Stimulated activated CD8-positive, alpha-beta memory T cell treated with anti-CD3 and anti-CD28 coated beads, Interleukin-2, amount 100 ng/mL, for 48 hours (primary cell): ENCODE data around the gene FLT1.

Experiments
- DNase-seq, 2 donors: peaks; one replicate each; pipeline ENCODE4 v3.0.0-alpha.2; 2020; ENCODE audit warnings: low read depth in 2 of 2

Gene FLT1

DNA sequence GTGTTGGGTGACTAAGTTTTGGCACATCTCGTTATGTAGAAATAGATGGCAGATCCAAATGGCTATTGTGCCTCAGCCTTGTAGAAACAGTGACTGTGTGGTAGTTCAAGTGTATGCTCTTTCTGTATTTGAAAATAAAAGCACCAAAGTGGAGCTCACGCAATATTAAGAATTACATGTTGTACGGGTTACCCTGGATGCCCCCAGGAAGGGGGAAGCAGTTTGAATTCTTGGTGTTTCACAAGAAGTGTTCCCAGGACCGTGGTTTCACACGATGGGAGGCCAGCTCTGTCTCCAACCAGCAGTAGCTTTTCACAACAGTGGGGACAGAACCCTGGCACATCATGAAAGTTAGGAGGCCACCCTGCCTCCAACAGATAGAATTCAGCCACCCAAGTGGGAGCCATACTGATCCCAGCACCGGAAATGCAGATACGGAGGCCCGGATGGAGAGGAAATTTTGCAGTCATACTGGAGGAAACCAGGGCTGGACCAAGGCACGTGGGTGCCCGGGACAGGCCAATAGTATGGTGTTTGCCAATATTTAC lies 8.9 kb downstream of the FLT1 start:
- DNase-seq: no peak

DNA sequence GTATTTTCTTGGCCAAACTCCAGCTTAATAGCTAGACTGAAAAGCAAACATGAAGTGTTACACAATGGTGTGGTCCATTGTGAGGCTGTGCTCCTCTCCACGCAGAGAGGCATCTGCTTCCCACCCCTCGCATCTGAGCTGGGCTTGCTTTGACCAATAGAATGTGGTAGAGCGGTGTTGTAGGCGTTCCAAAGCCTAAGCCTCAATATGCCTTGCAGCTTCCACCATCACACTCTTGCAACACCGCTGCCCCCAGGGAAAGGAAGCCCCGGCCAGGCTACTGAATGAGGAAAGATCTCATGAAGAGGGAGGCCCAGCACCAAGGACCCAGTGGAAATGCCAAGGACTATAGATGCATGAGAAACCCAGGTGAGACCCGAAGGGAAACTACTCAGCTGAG lies 9.4 kb downstream of the FLT1 start:
- DNase-seq: no peak

DNA sequence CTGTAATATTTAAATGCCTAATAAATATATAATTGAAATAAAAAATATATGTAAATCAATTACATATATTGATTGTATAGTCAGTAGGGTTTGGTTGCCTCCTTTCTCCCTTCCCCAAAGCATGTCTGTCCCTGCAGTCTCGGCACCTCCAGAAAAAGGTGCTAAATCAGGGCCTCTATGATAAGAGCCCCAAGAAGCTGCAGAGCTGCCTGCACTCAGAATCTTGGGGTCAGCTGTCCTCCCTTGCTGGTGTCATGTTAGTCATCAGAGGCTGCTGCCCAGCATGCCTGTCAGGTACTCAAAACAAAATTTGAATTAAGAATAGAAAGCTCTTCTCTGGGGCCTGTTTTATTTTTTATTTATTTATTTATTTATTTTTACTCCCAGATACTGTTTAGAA lies 9.8 kb downstream of the FLT1 start:
- DNase-seq: no peak

DNA sequence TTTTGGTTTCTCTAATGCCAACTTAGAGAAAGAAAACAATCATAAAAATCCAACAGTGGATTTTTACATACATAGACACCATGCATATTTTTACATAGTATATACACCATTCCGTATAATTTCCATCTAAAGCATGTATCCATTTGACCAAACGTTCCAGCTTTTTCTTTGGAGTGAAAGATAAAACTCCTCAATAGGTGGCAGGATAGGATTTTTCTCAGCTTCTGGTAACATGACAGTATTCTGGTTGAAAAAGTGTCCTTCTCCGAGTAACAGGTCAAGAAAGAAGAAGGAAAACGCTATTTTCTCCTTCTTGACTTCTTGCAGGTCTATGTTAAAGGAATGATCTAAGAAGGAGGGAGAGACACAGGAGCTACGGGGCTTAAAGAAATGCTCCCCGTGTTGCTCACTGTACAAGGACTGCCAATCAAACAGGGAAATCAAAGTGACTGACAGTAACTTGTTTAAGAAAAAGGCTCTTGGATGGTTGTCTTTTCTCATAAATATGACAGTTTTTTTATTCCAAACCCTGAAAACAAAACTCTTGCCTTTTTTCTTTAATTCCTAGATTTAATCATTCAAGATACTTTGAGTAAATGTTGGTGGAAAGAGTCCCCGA lies 11.5 kb downstream of the FLT1 start:
- DNase-seq: no peak

DNA sequence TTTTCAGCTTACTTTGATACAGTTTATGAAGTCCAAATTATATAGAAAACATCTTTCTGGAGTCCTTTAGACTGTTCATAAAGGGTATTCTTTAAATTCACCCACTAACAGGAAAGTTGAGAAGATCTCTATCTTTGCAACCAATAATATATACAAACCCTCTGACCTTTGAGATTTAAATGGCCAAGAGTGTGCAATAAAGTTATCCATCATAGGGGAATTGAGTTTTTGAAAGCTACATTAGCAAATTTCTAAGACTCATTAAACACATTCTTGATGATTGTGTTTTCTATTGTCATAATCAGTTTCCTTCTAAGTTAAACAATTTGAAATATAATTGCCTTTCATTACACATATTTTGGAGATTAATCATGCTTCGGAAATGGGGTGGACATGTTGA lies 15.9 kb downstream of the FLT1 start:
- DNase-seq: no peak

DNA sequence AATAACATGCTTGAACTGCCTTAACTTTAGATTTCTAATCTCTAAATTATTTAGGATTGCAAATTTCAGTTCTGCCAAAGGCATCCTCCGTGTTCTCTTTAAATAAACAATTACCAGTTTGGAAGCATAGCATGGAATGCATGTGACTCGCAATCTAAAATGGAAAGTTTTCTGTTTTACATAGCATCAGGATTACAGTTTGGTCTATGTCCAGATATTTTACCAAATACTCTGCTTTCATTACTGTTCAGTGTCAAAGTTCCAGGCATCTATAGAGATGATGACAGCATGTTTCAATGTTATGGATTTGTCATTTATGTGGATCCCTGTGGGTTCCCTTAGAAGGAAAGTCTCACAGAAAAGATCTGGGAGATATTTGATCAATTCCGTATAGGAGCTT lies 16.8 kb downstream of the FLT1 start:
- DNase-seq: no peak

DNA sequence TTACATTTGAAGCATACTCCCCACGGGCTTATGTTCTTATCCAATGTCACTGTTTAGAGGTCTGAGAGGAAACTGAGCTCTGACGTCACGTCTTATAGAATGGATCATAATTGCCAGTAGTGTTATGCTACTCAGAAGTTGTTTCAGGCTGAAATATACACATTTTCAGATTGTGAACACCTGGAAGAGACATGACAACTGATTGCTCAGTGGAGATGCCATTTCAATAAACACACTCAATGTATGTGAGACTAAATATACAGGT lies 17.3 kb downstream of the FLT1 start:
- no peak for DNase-seq

DNA sequence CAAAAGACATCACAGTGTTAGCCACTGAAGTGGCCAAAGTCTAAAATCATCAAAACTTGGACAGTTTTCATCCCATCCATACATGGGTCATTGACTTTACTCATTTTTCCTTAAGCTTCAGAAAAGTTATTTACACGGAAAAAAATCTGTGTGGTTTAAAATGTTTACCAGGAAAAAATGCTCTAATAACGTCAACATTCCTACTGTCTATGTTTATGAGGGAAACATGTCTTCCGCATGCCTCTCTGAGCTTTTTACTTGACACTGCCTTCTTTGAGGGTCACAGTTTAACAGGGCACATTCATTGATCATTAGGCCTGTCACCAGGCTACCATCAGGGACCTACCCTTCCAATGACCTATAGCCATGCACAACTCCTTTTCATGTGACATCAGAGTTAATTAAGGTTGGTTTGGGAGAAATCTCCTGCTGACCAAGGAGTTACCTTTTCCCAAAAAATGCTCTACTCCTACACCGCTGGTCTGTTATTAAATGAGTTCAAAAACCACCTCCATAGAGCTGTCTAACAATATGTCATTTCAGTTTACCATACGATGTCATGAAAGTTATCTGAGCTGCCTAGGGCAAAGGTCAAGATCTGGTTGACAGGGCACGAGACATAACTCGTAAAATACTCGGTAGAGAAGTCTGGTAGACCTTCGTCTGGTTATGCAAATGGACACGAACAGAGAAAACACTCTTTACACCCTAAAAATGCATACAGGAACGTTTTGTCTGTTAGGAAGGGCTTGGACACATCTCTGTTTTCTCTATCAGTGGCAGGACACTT lies 17.8 kb downstream of the FLT1 start:
- DNase-seq: no peak

DNA sequence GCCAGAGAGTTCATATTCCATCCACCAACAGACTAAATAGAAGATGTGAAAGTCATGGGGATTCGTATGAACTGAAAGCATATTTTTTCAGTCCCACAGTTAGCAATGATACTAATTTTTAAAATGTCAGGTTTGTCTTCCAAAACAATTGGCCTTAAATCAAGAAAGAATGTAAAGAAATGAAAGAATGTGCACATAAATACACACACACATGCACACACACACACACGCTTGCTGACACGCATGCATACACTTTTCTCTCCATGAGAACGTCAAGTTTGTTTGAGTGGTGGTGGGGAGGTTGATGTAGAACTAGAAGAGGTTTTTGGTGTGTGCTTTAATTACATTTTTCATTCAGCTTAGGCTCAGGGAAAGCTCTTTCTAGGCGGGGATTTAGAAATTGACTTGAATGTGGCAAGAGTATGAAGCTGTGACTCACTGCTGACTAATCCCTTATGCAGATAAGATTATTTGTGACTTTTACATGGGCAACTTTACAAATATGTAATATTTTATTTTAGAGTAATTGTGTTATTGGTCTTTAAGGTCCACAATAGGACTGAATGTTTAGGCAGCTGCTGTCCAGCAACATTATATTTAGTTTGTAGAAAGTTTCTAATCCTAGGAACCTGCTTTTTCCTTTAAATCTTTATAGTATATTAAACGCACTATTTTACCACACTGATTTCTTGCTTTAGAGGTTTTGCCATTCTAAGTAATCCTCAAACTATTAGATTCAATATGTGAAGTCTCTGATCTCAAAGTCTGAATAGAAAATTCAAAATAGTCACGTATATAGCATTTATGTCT lies 18.8 kb downstream of the FLT1 start:
- DNase-seq: no peak

DNA sequence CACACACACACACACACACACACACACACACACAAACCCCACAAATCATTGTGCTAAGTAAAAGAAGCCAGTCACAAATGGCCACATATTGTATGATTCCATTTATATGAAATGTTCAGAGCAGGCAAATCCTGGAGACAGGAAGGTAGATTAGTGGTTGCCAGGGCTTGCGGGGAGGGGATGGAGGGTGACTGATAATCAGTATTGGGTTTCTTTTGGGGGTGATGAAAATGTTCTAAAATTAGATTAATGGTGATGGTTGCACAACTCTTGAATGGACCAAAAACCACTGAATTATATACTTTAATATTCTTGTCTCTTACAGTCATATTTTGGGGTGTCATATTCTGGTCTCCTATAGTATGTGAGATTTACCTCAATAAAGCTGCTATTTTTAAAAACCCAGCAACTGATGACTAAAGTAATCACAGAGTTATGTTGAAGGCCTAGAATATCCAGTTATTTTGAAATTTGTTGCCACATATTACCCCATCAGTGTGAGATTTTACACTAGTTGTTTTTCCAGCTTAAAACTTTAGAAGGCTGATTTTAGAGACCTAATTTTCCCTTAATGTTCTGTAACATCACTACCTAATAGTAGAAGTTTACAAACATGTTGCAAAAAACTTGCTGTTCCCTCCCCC lies 20.3 kb downstream of the FLT1 start:
- no peak for DNase-seq

DNA sequence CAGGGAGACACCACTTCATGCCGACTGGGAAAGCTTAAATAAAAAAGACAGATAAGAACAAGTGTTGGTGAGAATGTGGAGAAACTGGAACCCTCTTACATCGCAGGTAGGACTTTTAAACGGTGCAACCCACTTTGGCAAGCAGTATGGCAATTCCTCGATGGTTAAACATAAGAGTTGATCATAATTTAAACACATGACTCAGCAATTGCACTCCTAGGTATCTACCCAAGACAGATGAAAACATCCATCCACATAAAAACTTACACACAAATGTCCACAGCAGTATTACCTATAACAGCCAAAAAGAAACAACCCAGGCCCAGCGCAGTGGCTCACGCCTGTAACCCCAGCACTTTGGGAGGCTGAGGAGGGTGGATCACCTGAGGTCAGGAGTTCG lies 21.9 kb downstream of the FLT1 start:
- no peak for DNase-seq

DNA sequence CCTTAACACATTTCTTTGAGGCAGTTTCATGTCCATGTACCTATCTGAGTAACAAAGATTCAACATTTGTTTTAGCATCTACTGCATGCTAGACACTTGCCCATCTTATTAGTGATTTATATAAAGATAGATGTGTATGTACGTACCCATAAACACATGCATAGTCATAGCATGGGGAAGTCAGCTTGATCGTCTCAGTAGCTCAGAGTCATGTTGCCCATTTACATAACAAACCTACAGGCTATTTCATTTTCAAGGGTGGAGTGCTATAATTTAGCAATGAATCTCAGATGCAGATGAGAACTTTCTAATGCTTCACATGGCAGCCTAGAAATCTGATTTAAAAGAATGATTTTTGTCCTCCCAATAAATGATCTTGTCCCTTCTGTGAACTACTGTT lies 23.5 kb downstream of the FLT1 start:
- DNase-seq: no peak

DNA sequence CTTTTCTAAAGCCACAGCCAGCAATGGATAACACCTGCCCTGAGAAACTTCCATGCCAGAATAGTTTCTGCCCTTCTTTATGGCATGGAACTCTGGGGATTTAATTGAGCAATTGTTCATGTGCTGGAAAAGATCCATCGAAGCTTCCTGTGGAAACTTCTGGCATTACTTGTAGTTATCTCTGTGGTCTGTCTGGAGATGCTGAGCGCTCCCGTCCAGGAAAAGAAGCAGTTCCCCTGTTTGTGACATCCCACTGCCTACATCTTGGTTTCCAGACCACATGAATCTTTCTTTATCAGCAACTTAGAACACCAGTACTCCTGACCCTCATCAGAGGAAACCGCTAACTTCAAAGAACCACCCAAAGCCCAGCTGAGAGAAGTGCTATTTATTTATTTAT lies 24.6 kb downstream of the FLT1 start:
- no peak for DNase-seq

DNA sequence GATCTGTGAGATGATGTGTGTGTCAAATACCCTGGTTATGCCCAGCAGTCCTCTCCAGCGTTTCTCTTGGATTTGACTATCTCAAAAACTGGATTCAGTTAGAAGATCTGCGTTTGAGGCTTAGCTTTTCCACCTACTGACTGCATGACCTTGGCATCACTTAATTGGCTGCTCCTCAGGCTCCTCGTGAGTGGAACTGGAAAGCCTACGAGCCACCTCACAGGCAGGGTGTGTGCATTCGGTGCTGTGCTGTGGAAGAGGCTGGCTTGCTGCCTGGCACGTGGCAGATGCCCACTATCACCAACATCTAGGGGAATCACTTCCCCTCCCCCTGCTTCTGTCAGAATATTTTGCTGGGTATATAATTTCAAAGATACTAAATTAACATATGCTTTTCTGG lies 25.6 kb downstream of the FLT1 start:
- DNase-seq: no peak

DNA sequence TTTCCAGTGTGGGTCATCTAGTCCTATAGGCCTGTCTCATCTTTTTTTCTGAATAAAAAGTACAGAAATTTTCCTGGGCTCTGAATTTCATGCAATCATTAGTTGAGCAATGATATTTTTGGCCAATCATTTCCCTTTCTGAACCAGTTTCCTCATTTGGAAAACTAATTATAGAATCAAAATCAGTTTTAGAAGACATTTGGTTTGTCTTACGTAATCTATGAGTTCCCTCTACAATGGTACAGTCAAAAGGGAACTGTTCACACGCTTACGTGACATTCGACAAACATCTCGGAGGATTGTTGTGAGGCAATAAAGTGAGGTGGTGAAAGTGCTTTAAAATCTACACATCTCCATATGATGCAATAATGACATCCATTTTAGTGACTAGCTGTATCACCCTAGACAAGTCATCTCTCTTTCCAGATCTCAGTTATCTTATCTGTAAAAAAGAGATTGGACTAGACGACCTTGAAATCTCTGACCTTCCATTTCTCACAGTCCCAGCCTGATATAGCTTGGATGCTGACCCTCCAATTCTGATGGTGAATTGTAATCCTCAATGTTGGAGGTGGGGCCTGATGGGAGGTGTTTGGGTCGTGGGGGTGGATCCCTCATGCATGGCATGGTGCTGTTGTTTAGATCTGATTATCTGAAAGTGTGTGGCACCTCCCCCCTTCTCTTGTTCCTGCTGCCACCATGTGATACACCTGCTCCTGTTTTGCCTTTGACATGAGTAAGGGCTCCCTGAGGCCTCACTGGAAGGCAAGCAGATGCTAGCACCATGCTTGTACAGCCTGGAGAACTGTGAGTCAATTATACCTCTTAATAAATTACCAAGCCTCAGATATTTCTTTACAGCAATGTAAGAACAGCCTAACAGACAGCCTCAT lies 26.7 kb downstream of the FLT1 start:
- DNase-seq: no peak

DNA sequence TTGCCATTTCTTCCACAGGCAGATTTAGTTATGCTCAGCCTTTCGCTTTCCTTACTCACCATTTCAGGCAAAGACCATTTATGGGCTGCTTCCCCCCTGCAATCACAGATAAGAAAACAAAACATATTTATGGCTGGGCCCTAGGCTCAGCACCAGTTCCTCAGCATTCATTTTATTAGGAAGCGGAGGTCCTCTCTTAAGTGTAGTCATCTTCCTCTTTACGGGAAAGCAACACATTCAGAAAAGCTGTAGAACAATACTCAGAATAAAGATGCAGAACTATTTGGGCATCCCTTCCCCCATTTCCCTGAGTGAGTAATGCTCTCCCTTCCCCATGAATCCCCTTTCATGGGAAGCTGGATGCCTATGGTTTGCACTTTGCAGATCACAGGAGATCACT lies 27.9 kb downstream of the FLT1 start:
- no peak for DNase-seq

DNA sequence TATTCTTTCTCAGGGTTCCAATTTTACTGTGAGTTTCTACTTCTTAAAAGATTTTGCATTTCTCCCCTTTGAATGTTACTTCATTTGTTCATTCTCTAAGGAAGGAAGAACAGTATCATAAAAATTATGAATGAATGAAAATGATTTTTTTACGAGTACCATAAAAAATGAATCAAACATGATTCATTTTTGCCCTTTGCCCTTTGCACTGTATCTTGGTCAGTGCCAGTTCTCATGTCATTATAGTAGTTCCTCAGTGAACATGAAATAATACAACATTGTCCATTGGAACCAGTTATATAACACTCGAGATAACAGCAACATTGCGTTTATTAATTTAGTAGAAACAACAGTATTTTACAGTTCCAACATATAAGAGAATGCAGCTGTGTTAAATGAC lies 28.8 kb downstream of the FLT1 start:
- no peak for DNase-seq

DNA sequence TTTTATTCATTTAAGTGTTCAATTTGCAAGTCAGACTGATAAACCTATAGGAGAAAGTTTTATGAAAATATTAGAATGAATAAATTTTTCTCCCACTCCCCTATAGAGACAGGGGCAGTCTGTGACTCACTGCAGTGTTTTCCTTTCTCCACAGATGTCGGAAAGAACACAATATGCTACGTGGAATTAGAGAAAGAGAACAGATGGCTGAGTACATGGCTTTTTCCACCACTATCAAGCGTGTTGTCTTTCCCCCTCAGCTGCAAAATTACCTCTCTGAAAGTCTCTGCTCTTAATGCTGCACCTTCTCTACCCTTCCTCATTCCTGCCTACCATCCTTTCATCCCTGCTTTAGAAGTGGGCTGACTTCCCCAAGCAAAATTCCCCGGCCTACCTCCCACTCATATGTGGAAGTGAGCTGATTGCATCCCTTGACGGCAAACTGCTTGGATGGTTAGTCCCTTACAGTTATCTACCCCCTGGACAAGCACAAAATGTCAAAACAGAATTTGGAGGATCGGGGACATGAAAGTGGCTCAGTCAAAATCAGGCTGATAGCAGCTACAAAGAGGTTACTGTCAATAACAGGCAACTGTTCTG lies 30.0 kb downstream of the FLT1 start:
- no peak for DNase-seq

DNA sequence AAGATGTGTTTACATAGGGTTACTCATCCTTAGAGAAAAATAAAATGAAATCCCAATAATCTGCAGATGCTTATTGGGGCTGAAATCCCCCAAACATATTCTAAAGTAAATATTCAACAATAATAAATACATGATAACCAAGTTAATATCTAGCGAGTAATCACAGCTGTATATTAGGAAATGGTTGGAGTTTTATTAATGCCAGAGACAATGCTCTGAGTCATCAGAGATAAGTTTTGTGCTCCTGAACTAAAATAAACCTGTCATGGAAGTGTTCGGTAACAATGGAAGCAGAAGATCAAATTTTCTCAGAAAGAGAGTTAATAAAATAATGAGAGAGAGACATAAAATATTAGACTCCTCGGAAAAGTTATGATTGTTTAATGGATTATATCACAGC lies 31.4 kb downstream of the FLT1 start:
- no peak for DNase-seq

DNA sequence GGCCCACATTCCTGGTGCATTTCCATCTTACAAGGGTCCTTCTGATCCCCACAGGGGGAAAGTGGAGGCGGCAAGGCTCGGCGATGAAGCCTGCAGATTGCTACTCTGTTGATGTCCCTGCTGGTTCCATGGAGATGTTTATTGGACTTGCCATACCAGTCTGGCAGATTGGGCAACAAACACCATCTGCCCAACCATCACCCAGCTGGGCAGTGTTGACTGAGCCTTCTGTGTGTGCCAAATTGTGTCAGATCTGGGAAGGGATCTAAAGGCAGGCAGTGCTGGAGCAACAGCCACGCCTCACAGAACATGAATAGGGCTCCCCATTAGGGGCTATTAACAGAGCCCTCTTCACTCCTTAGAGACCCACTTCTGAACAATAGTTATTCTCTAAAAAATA lies 35.0 kb downstream of the FLT1 start:
- no peak for DNase-seq

DNA sequence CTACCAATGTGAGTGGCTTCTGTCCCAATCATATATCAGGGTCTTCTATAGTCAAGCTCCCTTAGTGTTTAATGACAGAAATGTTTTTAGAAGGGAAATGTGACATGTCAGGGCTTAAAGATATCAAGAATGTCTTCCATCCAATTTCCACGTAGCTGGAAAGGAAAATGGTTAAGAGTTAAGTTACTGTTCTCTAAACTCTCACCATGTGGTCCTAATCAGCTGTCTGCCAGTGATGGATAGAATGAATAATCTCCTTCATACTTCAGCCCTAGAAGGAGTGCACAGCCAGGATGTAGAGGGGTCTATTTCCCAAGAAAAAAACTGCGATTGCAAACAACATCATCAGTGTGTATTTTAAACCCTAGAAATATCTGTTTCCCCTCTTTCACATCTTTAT lies 36.3 kb downstream of the FLT1 start:
- DNase-seq: no peak
